Skin of body (tissue), 2 donors: ENCODE measurements around the gene CWC27. TPM values are rescaled to one million over a fixed set of nuclear protein-coding genes. Genes with fewer than 3 reads are reported as not detected.

Experiments
- DNase-seq: peaks from one replicate; lab custom pipeline; 2025; lab: John Stamatoyannopoulos, UW
- total RNA-seq: library from RNA; depleted of rRNA; stranded (reverse); fragments of >200 nt; gene quantifications from one replicate; pipeline ENCODE4 v1.2.3, GENCODE V29; 2014

CWC27 gene
- total RNA-seq, 1 donor from 2014 or later, result 16.9 TPM

DNA sequence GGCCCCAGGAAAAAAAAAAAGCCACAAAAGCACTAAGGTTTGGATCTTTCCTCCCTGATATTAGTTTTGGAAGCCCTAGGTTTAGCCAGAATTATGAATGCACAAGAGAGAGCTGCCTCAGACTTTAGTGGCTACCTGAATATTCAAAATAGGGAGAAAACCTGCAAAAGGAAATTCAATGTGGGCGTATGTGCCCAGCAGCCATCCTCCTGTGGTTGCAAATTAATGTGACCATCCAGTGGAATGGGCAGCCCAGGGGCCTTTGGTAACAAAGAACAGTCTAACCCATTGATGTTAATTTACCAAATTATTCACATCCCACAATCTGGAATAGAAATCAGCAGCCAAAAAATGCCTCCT is 298.4 kb downstream of the CWC27 start:
- DNase-seq, result no peak

Other genes with a start within 250 kb of the CWC27 start
- not detected for gene SHISAL2B, start 78.4 kb upstream of the CWC27 start, total RNA-seq
- 15.0 TPM for gene SREK1IP1, start 239 bp upstream of the CWC27 start, total RNA-seq